Inferior parietal cortex (tissue), 1 donor: ENCODE measurements around the gene SMG1.
A peak's percentile ranks its signal among the peaks of the same experiment; 100 is the strongest.
"Not testable (repeated sequence)": the region's sequence is repeated elsewhere in the genome, so short reads cannot be mapped to it uniquely, and the experiment has no call there.

ENCODE experiments used
- DNase-seq: peaks from one replicate; pipeline ENCODE4 v3.0.0-alpha.2; 2016; ENCODE audit errors: extremely low spot score

SMG1 gene

GRCh38 chr16:18762713-18763112 is 163.5 kb downstream of the SMG1 start:
- DNase-seq: not testable (repeated sequence)

GRCh38 chr16:18759598-18760520 is 166.3 kb downstream of the SMG1 start:
- peak; percentile 20 for DNase-seq

- not testable (repeated sequence) for DNase-seq
Measured at GRCh38 chr16:18757960-18758660, 168.1 kb downstream of the SMG1 start.

- DNase-seq: not testable (repeated sequence)
Measured at GRCh38 chr16:18756639-18757038, 169.6 kb downstream of the SMG1 start.
